Lower leg skin (tissue), 3 donors: ENCODE results near the gene ADCY10.

Source experiments
- CTCF ChIP-seq, 3 donors: fragments of 450-650 bp; IDR thresholded peaks; one replicate each; pipeline ENCODE4 v1.5.1; 2016; ENCODE audit warnings: antibody characterized with exemption in 3 of 3, mild to moderate bottlenecking in 3 of 3, moderate library complexity in 2 of 3
- POLR2A ChIP-seq, 2 donors: fragments of 450-650 bp; IDR thresholded peaks; one replicate each; pipeline ENCODE4 v1.6.1; 2016 to 2017; ENCODE audit warnings: antibody characterized with exemption in 2 of 2, mild to moderate bottlenecking in 1 of 2, moderate library complexity in 1 of 2

DNA sequence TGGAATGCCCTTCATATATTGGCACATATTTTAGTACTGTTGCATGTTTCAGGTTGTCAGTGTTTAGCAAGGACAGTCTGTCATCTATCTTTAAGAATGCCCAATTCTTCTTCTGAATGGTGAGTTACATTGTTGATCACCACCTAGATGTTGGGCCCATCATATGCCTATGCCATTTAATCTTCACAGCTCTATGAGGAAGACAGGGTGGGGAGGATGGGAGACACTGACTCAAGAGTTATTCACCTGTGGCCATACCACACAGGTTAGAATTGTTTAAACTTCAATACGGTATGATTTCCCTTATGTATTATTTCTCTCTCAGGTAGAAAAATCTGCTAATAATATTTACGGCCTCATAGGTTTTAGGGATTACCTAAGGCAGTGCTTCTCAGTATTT lies 147.4 kb downstream of the ADCY10 start:
- TF ChIP-seq POLR2A (IDR thresholded peaks at IDR 0.05), result no peak
- TF ChIP-seq CTCF (IDR thresholded peaks at IDR 0.05), result no peak
